H9 (cell line): ENCODE data around the gene MTSS2. TPM values are rescaled to one million over a fixed set of nuclear protein-coding genes. Genes with fewer than 3 reads are reported as not detected.

ENCODE experiments used
- DNase-seq: peaks from one replicate; pipeline ENCODE4 v3.0.0-alpha.2; 2017
- H2AFZ ChIP-seq: one replicate; pipeline ENCODE4 v1.6.1; 2013; ENCODE audit warnings: mild to moderate bottlenecking, low read length, control low read depth, moderate library complexity
- H2AK5ac ChIP-seq: 2 replicates; pipeline ENCODE4 v1.6.1; 2013; ENCODE audit warnings: low read length, control low read depth, mixed read lengths; ENCODE audit not compliant: insufficient read length
- H2BK120ac ChIP-seq: one replicate; pipeline ENCODE4 v1.6.1; 2013; ENCODE audit warnings: low read depth, mild to moderate bottlenecking, low read length, control low read depth, inconsistent platforms; ENCODE audit not compliant: poor library complexity, severe bottlenecking
- H2BK12ac ChIP-seq: 2 replicates; pipeline ENCODE4 v1.6.1; 2013; ENCODE audit warnings: low read length, control low read depth, mixed read lengths, low read depth; ENCODE audit not compliant: insufficient read length
- H2BK15ac ChIP-seq: 2 replicates; pipeline ENCODE4 v1.6.1; 2013; ENCODE audit warnings: low read depth, low read length, control low read depth
- H2BK20ac ChIP-seq: one replicate; pipeline ENCODE4 v1.6.1; 2013; ENCODE audit warnings: low read depth, mild to moderate bottlenecking, low read length, control low read depth, inconsistent platforms; ENCODE audit not compliant: poor library complexity, severe bottlenecking
- H2BK5ac ChIP-seq: 2 replicates; pipeline ENCODE4 v1.6.1; 2013; ENCODE audit warnings: low read length, control low read depth, mixed read lengths; ENCODE audit not compliant: insufficient read length
- H3K14ac ChIP-seq: 2 replicates; pipeline ENCODE4 v1.6.1; 2013; ENCODE audit warnings: low read length, control low read depth; ENCODE audit not compliant: insufficient read depth
- H3K18ac ChIP-seq: 2 replicates; pipeline ENCODE4 v1.6.1; 2013; ENCODE audit warnings: low read depth, mild to moderate bottlenecking, mixed read lengths, low read length, control low read depth; ENCODE audit not compliant: insufficient read length
- H3K23ac ChIP-seq: 2 replicates; pipeline ENCODE4 v1.6.1; 2013; ENCODE audit warnings: low read length, control low read depth, mixed read lengths, low read depth; ENCODE audit not compliant: insufficient read length
- H3K23me2 ChIP-seq: 2 replicates; pipeline ENCODE4 v1.6.1; 2013; ENCODE audit warnings: low read depth, mild to moderate bottlenecking, mixed read lengths, low read length, control low read depth; ENCODE audit not compliant: insufficient read length, poor library complexity, severe bottlenecking
- H3K27ac ChIP-seq: 2 replicates; pipeline ENCODE4 v1.5.1; 2013; ENCODE audit warnings: low read length, control low read depth, mixed read lengths, low read depth; ENCODE audit not compliant: insufficient read length
- H3K27me3 ChIP-seq: 2 replicates; pipeline ENCODE4 v1.6.1; 2013; ENCODE audit warnings: low read length, control low read depth, inconsistent platforms; ENCODE audit not compliant: insufficient read depth
- H3K4ac ChIP-seq: 2 replicates; pipeline ENCODE4 v1.6.1; 2013; ENCODE audit warnings: low read depth, mild to moderate bottlenecking, control low read depth, inconsistent platforms, low read length, moderate library complexity
- H3K4me1 ChIP-seq: 2 replicates; pipeline ENCODE4 v1.6.1; 2013; ENCODE audit warnings: low read length, control low read depth, inconsistent platforms; ENCODE audit not compliant: insufficient read depth
- H3K4me2 ChIP-seq: 2 replicates; pipeline ENCODE4 v1.6.1; 2013; ENCODE audit warnings: low read length, control low read depth, mixed read lengths; ENCODE audit not compliant: insufficient read length, insufficient read depth
- H3K56ac ChIP-seq: 2 replicates; pipeline ENCODE4 v1.6.1; 2013; ENCODE audit warnings: low read depth, mild to moderate bottlenecking, mixed read lengths, low read length, control low read depth; ENCODE audit not compliant: insufficient read length
- H3K79me1 ChIP-seq: 2 replicates; pipeline ENCODE4 v1.6.1; 2013; ENCODE audit warnings: low read depth, mild to moderate bottlenecking, moderate library complexity, low read length, control low read depth, inconsistent platforms; ENCODE audit not compliant: insufficient read depth, poor library complexity, severe bottlenecking
- H3K79me2 ChIP-seq: 2 replicates; pipeline ENCODE4 v1.6.1; 2013; ENCODE audit warnings: low read length, control low read depth, inconsistent platforms; ENCODE audit not compliant: insufficient read depth
- H3K9ac ChIP-seq: 2 replicates; pipeline ENCODE4 v1.6.1; 2013; ENCODE audit warnings: low read length, control low read depth, mixed read lengths; ENCODE audit not compliant: insufficient read length; ENCODE audit errors: extremely low read depth
- H3K9me3 ChIP-seq: one replicate; pipeline ENCODE4 v1.6.1; 2013; ENCODE audit warnings: low read depth, low read length, inconsistent platforms; ENCODE audit not compliant: control insufficient read depth
- H3T11ph ChIP-seq: one replicate; pipeline ENCODE4 v1.6.1; 2013; ENCODE audit warnings: mild to moderate bottlenecking, low read length, control low read depth, inconsistent platforms
- H4K20me1 ChIP-seq: one replicate; pipeline ENCODE4 v1.6.1; 2013; ENCODE audit not compliant: control insufficient read depth, insufficient read length, insufficient read depth
- H4K5ac ChIP-seq: 2 replicates; pipeline ENCODE4 v1.6.1; 2013; ENCODE audit warnings: low read depth, mild to moderate bottlenecking, mixed read lengths, low read length, control low read depth; ENCODE audit not compliant: insufficient read length
- H4K8ac ChIP-seq: replicated peaks from 2 replicates; pipeline ENCODE4 v1.6.1; 2013; ENCODE audit warnings: low read length, control low read depth, mixed read lengths, low read depth; ENCODE audit not compliant: insufficient read length
- H4K91ac ChIP-seq: 2 replicates; pipeline ENCODE4 v1.6.1; 2013; ENCODE audit warnings: low read depth, mild to moderate bottlenecking, moderate library complexity, mixed read lengths, low read length, control low read depth; ENCODE audit not compliant: insufficient read length
- H3K27ac Mint-ChIP-seq, 3 experiments: 2 replicates in 2 of 3; 3 replicates in 1 of 3; pipeline ENCODE4 v1.8.0; 2020 to 2021; ENCODE audit warnings: mixed read lengths in 3 of 3, mild to moderate bottlenecking in 1 of 3, moderate library complexity in 1 of 3
- H3K27me3 Mint-ChIP-seq: 2 replicates; pipeline ENCODE4 v1.8.0; 2021; ENCODE audit warnings: low read depth, mild to moderate bottlenecking, moderate library complexity, mixed read lengths
- H3K36me3 Mint-ChIP-seq, 3 experiments: 2 replicates in 2 of 3; 3 replicates in 1 of 3; pipeline ENCODE4 v1.8.0; 2020 to 2021; ENCODE audit warnings: low read depth in 3 of 3, mixed read lengths in 3 of 3; ENCODE audit not compliant: insufficient read depth in 1 of 3
- H3K4me1 Mint-ChIP-seq, 2 experiments: 2 replicates each; pipeline ENCODE4 v1.8.0; 2020; ENCODE audit warnings: mixed read lengths in 2 of 2
- H3K4me3 Mint-ChIP-seq, 2 experiments: 2 replicates in 1 of 2; 3 replicates in 1 of 2; pipeline ENCODE4 v1.8.0; 2020 to 2021; ENCODE audit warnings: mild to moderate bottlenecking in 2 of 2, mixed read lengths in 2 of 2, moderate library complexity in 1 of 2
- H3K9me3 Mint-ChIP-seq, 2 experiments: 2 replicates in 1 of 2; 3 replicates in 1 of 2; pipeline ENCODE4 v1.8.0; 2020; ENCODE audit warnings: mild to moderate bottlenecking in 2 of 2, mixed read lengths in 2 of 2, moderate library complexity in 1 of 2
- CTCF ChIP-seq: fragments of 200-600 bp; sonication (generic); conservative IDR thresholded peaks from 3 replicates; pipeline ENCODE4 v1.8.0; 2021; ENCODE audit warnings: antibody characterized with exemption, mild to moderate bottlenecking
- WGBS: extraction: QIAGEN DNeasy Blood & Tissue Kit; methylation state at CpG from one replicate; pipeline ENCODE4 v1.1.7; 2013; ENCODE audit warnings: missing lambda C conversion rate, low lambda C conversion rate, mixed read lengths; ENCODE audit not compliant: insufficient read length; ENCODE audit errors: extremely low coverage; 5-methylcytosine and 5-hydroxymethylcytosine counted together
- total RNA-seq: library from RNA; stranded (reverse); gene quantifications from 2 replicates; pipeline ENCODE4 v1.2.1, GENCODE V29; 2021

The MTSS2 gene
- total RNA-seq, 1 experiment from 2014 or later = 41.0 TPM

GRCh38 chr16:70687102-70687511, 1.3 kb upstream of the MTSS2 start:
- Histone ChIP-seq H3K4me2 (no peak overlapping the region), H4K5ac (no peak overlapping the region), H2BK20ac (no peak overlapping the region), H3K14ac (no peak overlapping the region), H3K79me2 (no peaks in the 10 kb centered on the region), H3K23ac (no peak overlapping the region), H2BK5ac (no peak overlapping the region), H2AK5ac (no peak overlapping the region), H3K4ac (no peak overlapping the region), H2BK15ac (no peak overlapping the region), H2BK120ac (no peak overlapping the region), H3K23me2 (peaks cover 7% of the 10 kb centered on the region), H4K20me1 (no peaks in the 10 kb centered on the region), H3K27me3 (no peaks in the 10 kb centered on the region), H3K4me1 (peaks cover 6% of the 10 kb centered on the region; the same call in 1 of the 2 replicates), H3K9me3 (no peaks in the 10 kb centered on the region), H3K9ac (no peak overlapping the region), H3K27ac (no peak overlapping the region), H3K18ac (no peak overlapping the region), H3K56ac (no peak overlapping the region), H2AFZ (no peak overlapping the region), H2BK12ac (no peak overlapping the region), H3K79me1 (no peaks in the 10 kb centered on the region), H4K91ac (no peak overlapping the region), H3T11ph (no peak overlapping the region), H4K8ac (no peak overlapping the region)
- peaks cover 19 to 28% of the 10 kb centered on the region in 2 experiments for H3K4me1 Mint-ChIP-seq
- no CpG with 5 or more reads among the region's 5 CpGs for WGBS
- H3K27ac Mint-ChIP-seq = 0 out of 7 replicates have a peak overlapping the region, but pooled peaks of 1 of the 3 experiments have one; percentile 58
- H3K27me3 Mint-ChIP-seq = peaks cover 2% of the 10 kb centered on the region; the same call in 1 of the 2 replicates
- peak overlapping the region; percentile 21 to 70; a peak in 4 of 5 replicates for H3K4me3 Mint-ChIP-seq
- no peak for TF ChIP-seq CTCF
- no peaks in the 10 kb centered on the region for H3K9me3 Mint-ChIP-seq
- H3K36me3 Mint-ChIP-seq = no peaks in the 10 kb centered on the region; a peak in 1 of 7 replicates
- no peak for DNase-seq
